ENCODE measurements around the gene TKTL2.
"Not testable (repeated sequence)": the region's sequence is repeated elsewhere in the genome, so short reads cannot be mapped to it uniquely, and the experiment has no call there.

Gene TKTL2

DNA sequence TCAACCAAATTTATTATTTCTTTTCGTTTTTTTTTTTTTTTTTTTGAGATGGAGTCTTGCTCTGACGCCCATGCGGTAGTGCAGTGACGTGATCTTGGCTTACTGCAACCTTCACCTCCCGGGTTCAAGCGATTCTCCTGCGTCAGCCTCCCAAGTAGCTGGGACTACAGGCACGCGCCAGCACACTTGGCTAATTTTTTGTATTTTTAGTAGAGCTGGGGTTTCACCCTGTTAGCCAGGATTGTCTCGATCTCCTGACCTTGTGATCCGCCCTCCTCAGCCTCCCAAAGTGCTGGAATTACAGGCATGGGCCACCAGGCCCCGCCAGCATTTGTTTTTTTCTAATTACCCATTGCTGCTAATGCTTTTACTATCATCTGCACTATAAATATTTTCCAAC is 26.5 kb downstream of the TKTL2 start:
- DNase-seq (ENCODE audit: low read depth in 2 of 2) = not testable (repeated sequence)

DNA sequence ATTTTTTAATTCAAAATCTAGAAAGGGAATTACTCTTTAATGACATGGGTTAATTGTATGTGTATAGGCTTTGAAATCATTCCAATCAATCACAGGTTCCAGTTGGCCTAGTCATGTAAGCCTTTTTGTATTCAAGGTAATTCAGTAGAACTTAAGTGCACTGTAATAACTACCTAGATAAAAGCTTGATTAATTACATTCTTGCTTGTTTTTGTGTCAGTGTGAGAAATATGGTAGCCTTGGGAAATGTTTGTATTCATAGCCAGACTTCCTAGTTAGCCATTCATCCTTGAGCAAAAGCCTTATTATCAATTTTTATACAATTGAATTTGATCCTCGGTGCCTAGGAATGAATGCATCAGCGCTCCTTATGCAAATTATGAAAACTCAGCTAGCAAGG is 33.5 kb downstream of the TKTL2 start:
- no peak for DNase-seq (ENCODE audit: low read depth in 2 of 2)
